Fibroblast of villous mesenchyme (primary cell): ENCODE measurements around the gene MCC. TPM values are rescaled to one million over a fixed set of nuclear protein-coding genes. Genes with fewer than 3 reads are reported as not detected.

Experiments
- DNase-seq: peaks from one replicate; pipeline ENCODE4 v3.0.0-alpha.2; 2010; ENCODE audit warnings: low read depth
- H3K4me3 ChIP-seq: 2 replicates; pipeline ENCODE4 v1.5.1; 2011; ENCODE audit warnings: low read depth, mild to moderate bottlenecking, low read length
- total RNA-seq: library from RNA; depleted of rRNA; stranded (reverse); fragments of >200 nt; gene quantifications from 2 replicates; pipeline ENCODE4 v1.2.3, GENCODE V29; 2012
- TF ChIP-seq, protein P1 (sequence below): IDR thresholded peaks from 2 replicates; pipeline ENCODE4 v1.5.1; 2012; ENCODE audit warnings: low read depth, mild to moderate bottlenecking, low read length; ENCODE audit not compliant: insufficient read depth

The MCC gene
- total RNA-seq, 1 donor: 37.6 TPM

DNA sequence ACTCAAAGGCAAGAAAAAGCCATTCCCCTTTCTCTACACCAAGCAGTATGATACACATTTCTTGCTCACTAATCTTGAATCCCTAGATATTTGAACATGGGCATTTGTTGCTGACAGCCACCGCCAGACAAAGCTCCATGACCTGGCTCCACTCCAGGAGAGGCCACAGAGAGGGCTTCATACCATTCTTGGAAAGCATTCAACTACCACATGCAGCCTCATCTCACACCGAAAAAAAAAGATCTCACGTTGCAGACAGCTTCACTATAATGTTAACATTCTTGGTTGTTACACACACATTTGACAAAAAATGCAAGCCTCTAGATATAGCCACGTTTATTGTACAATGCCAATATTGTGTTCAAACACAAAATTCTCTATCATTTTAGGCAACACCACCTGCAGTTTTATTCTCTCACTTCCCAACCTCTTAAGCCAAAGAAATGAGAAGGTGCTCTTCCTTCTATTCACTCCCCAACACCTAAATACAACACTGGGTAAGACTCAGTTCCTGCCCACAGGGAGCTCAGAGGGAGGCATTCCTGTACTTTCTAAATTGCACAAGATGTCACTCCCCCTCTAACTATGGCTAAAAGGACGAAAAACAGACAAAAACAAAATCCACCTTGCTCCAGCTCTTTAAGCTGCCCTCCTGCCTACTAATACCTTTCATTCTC, 275.9 kb downstream of the MCC start:
- DNase-seq: peak; percentile 47
- H3K4me3 ChIP-seq: no peak overlapping the region
- TF ChIP-seq, protein P1, sequence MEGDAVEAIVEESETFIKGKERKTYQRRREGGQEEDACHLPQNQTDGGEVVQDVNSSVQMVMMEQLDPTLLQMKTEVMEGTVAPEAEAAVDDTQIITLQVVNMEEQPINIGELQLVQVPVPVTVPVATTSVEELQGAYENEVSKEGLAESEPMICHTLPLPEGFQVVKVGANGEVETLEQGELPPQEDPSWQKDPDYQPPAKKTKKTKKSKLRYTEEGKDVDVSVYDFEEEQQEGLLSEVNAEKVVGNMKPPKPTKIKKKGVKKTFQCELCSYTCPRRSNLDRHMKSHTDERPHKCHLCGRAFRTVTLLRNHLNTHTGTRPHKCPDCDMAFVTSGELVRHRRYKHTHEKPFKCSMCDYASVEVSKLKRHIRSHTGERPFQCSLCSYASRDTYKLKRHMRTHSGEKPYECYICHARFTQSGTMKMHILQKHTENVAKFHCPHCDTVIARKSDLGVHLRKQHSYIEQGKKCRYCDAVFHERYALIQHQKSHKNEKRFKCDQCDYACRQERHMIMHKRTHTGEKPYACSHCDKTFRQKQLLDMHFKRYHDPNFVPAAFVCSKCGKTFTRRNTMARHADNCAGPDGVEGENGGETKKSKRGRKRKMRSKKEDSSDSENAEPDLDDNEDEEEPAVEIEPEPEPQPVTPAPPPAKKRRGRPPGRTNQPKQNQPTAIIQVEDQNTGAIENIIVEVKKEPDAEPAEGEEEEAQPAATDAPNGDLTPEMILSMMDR: no peak

DNA sequence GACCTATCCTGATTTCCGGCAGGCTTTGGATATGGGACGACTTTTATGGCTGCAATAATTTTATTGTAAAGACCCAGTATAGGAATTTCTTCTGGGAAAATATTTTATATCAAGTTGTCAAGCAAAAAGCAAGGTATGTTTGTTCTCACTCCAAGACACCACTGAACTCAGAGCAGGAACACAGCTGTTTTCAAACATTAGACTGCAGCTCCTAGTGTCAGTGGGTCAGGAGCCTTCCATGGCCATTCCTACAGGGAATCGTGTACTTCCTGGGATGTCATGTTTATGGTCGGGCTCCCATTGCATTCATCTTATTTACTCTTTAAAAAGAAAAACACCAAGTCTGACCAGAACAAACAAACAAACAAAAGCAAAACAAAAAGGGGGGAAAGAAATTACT, 278.8 kb downstream of the MCC start:
- TF ChIP-seq, protein P1: no peak
- DNase-seq: no peak

GRCh38 chr5:113205807-113206206, 282.4 kb downstream of the MCC start:
- TF ChIP-seq, protein P1: peak; percentile 5
- no peak for DNase-seq
- no peak overlapping the region for H3K4me3 ChIP-seq

More for the DNA sequence above, 278.8 kb downstream of the MCC start:
- H3K4me3 ChIP-seq: no peak overlapping the region

DNA sequence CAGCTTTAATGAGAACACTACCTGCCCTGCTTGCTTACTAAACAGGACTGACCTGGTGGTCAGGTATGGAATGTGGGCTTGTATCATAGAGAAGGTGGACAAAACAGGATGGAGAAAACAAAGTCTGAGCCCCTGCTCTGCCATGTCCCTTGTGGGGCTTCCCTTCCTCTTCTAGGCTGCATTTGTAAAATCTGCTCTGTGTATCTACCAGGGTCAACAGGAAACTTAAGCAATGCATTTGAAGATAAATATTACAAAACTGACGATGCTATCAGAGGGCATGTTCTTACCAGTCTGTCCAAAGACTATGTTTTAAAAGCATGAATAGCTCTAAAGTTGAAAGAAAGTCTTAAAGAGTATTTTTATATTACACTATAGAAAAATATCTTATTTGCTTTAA, 282.9 kb downstream of the MCC start:
- TF ChIP-seq, protein P1: no peak
- peak; percentile 61 for DNase-seq

DNA sequence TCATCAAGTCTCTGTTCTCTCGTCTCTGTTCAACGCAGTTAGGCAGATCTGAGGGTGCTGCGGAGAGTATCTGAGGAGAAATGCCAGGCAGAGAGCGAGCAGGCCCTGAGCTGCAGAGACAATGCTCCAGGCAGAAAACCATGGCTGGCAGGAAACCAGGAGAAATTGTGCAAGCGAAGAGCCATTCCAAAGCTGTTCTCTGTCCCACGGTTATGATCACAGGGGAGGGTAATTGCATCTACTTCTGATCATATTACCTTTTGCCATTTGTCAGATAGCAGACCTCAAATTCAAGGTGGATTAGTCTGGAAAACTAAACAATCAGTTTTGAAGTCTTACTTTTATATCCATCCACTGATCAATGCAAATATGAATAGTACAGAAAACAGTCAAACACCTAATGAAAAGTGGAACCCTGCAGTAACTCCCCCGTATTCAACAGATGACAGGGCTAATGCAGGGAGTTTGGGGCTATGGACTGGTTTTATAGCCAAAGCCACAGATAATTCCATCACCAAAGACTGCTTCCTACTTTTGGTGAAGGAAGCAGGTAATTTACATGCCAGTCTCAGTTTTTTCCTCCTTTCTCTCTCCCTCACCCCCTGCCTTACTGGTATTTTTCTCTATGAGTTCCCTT, 283.6 kb downstream of the MCC start:
- DNase-seq: peak; percentile 78
- no peak overlapping the region for H3K4me3 ChIP-seq
- TF ChIP-seq, protein P1: no peak

More for the DNA sequence above, 282.9 kb downstream of the MCC start:
- H3K4me3 ChIP-seq: no peak overlapping the region

DNA sequence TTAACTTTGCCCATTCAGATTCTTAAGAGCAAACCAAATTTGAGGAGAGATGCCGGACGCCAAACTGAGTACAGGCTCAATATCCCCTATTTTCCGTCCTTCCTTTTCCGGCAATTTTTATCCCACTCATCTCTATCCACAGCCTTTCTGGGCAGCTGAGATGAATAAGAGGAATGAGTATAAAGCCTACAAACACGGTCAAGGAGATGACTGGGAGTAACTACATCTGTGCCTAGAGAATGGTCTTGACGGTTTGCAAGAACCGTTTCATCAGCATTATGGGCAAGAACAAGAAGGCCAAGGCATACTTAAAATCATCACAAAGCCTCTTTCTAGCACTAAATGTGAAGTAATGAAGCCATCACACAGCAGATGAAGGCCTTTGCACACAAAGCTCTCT, 284.3 kb downstream of the MCC start:
- H3K4me3 ChIP-seq: no peak overlapping the region
- TF ChIP-seq, protein P1: no peak
- no peak for DNase-seq
